GM12864 (cell line): Measurements from ENCODE around the gene ATP2B1.

Source experiments
- DNase-seq: peaks from one replicate; pipeline ENCODE4 v3.0.0-alpha.2; 2011; ENCODE audit warnings: low read depth
- H3K4me3 ChIP-seq: 2 replicates; pipeline ENCODE4 v1.5.1; 2011; ENCODE audit warnings: mild to moderate bottlenecking, low read depth, low read length, control low read depth
- TF ChIP-seq, protein P1 (sequence below): IDR thresholded peaks from 2 replicates; pipeline ENCODE4 v1.5.1; 2011; ENCODE audit warnings: low read depth, mild to moderate bottlenecking, moderate library complexity, low read length, control low read depth, inconsistent platforms; ENCODE audit errors: missing control alignments

ATP2B1 gene

DNA sequence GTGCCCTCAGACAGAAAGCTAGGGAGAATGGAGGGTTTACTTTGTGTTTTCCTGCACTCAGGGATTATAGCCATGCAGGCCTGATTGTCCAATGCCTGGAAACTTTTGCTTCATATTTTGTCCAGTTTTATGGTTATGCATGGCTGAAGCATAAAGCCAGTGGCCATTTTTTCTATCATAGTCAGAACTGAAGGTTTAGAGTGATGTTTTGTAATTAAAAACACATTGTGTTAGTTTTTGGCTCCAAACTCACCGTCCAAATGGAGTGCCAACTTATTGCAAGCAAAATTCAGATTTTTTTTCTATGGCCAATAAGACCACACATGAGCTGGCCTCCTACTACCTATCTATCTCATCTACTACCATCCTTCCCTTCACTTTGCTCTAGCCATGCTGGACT is 40.2 kb upstream of the ATP2B1 start:
- TF ChIP-seq, protein P1, sequence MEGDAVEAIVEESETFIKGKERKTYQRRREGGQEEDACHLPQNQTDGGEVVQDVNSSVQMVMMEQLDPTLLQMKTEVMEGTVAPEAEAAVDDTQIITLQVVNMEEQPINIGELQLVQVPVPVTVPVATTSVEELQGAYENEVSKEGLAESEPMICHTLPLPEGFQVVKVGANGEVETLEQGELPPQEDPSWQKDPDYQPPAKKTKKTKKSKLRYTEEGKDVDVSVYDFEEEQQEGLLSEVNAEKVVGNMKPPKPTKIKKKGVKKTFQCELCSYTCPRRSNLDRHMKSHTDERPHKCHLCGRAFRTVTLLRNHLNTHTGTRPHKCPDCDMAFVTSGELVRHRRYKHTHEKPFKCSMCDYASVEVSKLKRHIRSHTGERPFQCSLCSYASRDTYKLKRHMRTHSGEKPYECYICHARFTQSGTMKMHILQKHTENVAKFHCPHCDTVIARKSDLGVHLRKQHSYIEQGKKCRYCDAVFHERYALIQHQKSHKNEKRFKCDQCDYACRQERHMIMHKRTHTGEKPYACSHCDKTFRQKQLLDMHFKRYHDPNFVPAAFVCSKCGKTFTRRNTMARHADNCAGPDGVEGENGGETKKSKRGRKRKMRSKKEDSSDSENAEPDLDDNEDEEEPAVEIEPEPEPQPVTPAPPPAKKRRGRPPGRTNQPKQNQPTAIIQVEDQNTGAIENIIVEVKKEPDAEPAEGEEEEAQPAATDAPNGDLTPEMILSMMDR = no peak
- DNase-seq = no peak
- no peak overlapping the region for H3K4me3 ChIP-seq

DNA sequence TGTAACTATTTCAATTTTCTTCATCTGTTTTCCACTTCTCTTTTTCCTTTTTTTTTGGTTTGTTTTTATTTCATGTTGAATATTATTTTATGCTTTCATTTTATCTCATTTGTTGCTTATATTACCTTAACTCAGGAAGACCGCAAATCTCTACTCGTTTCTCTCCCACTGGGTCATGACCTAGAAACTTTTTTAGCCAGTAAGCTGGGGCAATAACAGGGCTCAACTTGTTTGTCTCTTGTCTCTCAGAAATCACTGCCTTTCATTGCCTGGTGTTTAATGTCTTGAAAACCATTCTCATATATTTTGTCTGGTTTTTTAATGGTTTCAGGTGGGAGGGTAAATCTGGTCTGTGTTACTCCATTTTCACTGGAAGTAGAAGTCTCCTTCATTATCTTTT is 36.6 kb upstream of the ATP2B1 start:
- H3K4me3 ChIP-seq = no peak overlapping the region
- DNase-seq = no peak
- TF ChIP-seq, protein P1 = no peak

DNA sequence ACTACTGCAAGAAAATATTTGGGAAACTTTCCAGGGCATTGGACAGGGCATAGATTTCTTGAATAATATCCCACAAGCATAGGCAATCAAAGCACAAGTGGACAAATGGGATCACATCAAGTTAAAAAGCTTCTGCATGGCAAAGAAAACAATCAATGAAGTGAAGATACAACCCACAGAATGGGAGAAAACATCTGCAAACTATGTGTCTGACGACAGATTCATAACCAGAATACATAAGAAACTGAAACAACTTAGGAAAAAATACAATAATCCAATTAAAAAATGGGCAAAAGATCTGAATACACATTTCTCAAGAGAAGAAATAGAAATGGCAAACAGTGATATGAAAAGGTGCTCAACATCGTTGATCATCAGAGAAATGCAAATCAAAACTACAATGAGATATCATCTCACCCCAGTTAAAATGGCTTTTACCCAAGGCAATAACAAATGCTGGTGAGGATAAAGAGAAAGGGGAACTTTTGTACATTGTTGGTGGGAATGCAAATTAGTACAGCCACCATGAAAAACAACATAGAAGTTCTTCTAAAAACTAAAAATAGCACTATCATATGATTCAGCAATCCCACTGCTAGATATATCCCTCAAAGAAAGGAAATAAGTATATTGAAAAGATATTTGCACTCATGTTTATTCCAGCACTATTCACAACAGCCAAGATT is 33.8 kb upstream of the ATP2B1 start:
- no peak overlapping the region for H3K4me3 ChIP-seq
- TF ChIP-seq, protein P1 = no peak
- no peak for DNase-seq

DNA sequence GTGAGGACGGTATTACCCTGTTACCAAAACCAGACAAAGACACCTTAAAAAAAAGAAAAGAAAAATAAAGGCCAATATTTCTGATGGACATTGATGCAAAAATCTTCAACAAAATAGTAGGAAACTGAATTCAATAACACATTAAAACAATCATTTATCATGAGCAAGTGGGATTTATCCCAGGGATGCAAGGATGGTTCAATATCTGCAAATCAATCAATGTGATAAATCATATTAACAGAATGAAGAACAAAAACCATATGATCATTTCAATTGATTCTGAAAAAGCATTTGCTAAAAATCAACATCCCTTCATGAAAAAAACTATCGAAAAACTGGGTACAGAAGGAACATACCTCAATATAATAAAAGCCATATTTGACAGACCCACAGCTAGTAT is 32.3 kb upstream of the ATP2B1 start:
- no peak for DNase-seq
- TF ChIP-seq, protein P1 = no peak

DNA sequence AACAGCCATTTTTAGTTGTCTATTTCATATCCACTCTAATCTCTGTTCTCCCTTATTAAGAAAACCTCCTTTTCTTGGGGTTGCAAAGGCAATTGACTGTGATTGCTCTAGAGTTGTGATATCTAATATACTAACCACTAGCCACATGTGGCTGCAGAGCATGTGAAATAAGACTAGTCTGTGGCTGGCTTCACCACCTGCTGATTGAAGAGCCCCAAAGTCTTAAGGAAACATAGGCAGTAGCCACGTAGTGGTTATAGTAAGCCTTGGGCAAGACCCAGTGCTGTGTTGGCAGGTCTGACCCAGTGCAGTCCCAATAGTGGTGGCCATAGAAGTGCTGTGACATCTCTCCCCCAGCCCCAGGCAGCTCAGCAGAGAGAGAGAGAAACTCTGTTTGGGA is 28.4 kb upstream of the ATP2B1 start:
- no peak for DNase-seq

More for the DNA sequence above, 32.3 kb upstream of the ATP2B1 start:
- H3K4me3 ChIP-seq = no peak overlapping the region

DNA sequence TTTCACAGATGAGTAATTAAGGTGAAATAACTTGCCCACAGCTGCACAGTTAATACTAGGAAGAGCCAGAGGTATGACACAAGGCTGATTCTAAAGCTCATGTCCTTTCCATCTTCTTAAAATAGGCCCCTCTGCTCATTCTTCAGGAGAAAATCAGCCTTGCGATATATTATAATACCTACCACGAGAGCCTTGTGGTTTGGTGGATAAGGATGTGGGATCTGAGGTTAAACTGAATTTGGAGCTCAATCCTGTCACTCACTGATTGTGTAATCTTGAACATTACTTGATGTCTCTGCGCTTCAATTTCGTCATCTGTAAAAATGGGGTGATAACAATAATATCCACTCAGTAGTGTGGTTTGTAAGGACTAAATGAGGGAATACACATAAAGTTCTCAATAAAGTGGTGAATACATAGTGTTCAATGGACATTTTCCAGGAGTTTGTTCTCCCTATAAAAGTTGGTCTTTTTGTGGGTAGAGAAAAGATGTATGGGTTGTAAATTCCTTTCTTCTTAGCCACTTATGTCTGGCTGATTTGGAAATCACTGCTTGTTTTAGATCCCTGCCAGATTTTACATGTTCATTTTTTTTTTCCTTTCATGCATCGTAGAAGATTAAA is 25.1 kb upstream of the ATP2B1 start:
- DNase-seq = no peak
- no peak overlapping the region for H3K4me3 ChIP-seq
- TF ChIP-seq, protein P1 = no peak

More for the DNA sequence above, 28.4 kb upstream of the ATP2B1 start:
- TF ChIP-seq, protein P1 = no peak
- no peak overlapping the region for H3K4me3 ChIP-seq

DNA sequence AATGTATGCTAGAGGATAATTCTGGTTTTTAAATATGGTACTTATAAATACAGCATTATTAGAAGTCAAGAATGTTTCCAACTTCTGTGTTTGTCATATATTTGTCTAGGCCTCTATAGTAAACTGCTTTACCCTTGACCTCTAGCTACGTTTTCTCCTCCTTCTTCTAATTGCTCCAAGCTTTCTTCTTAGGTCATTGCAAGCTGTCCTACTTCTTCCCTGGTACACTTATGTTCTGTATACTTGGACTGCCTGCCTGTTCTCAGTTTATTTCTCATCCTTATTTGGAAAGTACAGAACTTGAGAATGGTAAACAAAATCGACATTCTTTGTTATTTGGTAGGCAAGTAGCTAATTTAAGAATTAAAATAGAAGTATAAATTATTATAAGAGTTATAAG is 23.9 kb upstream of the ATP2B1 start:
- TF ChIP-seq, protein P1 = no peak
- DNase-seq = no peak
- no peak overlapping the region for H3K4me3 ChIP-seq
